ACHN (cell line): ENCODE data around the gene STOX2.
"Not testable (repeated sequence)": the region's sequence is repeated elsewhere in the genome, so short reads cannot be mapped to it uniquely, and the experiment has no call there.

Experiments
- DNase-seq: peaks from one replicate; pipeline ENCODE4 v3.0.0-alpha.2; 2015
- in situ Hi-C: cut with HindIII; loops from 2 replicates; pipeline ENCODE4 v1.10.0; 2017; ENCODE audit warnings: low sequenced_read_pairs, low pct_ligation_motif_present, low pct_unique_long_range_greater_than_20kb

STOX2 gene

DNA sequence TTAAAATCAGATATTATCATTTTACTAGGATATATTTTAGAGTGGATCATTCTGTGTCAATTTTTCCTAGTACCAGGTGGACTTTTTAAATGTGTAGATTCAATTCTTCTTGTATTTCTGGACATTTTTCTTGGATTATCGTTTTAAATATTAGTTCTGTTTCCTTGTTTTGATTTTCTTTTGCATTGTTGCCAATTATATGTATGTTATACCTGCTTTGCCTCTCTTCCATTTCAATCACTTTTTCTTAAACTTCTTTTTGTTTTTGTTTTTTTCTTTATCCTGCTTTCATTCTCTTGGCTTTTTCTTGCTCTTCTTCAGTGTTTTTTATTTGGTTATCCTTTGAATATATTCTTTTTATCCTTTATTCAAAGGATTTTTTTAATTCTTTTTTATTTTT lies 141.0 kb downstream of the STOX2 start:
- in situ Hi-C loops, result no loop called here
- no peak for DNase-seq

DNA sequence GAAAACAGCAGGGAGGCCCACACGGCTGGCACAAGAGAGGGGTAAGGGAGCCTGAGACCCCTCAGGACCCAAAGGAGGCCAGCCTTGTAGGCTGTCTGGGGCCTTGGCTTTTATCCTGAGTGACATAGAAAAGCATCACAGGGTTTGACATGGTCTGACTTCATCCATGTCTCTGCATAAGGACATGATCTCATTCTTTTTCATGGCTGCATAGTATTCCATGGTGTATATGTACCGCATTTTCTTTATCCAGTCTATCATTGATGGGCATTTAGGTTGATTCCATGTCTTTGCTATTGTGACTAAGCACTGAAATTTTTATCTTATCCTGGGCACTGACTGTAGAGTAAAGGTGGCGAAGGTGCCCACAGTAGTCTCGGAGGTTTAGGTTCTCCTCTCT lies 146.2 kb downstream of the STOX2 start:
- DNase-seq, in situ Hi-C loops: not testable (repeated sequence)

- no peak for DNase-seq
- in situ Hi-C loops, result no loop called here
Measured at GRCh38 chr4:184052616-184053015, 147.5 kb downstream of the STOX2 start.

DNA sequence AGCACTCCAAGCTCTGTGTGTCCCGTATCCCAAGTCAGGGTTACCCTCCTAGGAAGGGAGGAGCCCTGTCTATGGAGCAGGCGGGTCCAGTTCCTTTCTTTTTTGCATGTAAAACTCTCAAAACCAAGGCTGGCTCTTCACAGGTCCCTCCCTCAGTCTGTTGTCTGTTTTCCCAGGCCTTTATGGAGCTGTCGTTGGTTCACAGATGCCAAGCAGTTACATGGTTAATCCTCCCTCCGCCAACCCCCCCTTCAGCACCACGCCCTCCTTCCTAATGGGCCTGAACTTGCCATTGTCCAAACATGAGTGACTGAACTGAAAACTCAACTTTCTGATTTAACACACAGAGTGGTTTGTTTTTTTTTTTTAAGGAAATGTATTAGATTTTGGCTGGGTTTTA lies 148.3 kb downstream of the STOX2 start:
- DNase-seq, result no peak
- in situ Hi-C loops, result no loop called here

DNA sequence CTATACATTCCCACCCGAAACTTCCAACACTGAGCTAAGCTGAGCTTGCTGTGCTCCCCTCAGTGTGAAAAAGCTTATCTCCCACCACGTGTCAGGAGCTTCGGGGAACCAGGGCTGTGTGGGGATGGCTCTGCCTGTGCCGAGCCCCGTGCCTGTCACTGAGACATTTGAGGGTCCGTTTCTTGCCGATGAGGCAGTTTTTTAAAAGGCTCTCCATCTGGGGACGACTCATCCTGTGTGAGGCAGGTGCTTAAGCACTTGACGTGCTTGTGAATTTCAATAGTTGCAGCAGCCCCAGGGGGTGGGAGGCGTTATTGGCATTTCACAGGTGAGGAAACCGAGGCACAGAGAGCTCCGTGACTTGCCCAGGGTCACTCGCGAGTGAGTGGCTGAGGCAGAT lies 151.8 kb downstream of the STOX2 start:
- DNase-seq, result no peak
- in situ Hi-C loops, result no loop called here

DNA sequence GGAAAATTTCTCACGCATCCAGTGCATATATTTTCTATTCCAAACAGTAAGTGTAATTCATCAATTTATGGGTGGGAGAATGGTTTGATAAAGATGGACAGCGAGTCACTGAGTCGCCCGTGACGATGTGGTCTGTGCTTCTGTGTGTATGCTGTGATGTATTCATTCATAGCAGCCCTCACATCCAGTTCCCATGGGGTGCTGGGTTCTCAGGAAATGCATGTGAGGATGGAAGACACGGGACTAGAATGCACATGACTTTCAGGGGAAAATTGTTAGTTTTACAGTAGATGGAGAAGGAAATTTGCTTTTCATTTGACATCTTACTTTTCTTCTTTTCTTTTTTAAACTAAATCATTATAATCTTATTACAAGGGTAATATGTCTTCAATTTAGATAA lies 152.9 kb downstream of the STOX2 start:
- DNase-seq, result no peak
- in situ Hi-C loops, result no loop called here

- no peak for DNase-seq
- in situ Hi-C loops, result no loop called here
Measured at GRCh38 chr4:184059099-184059498, 154.0 kb downstream of the STOX2 start.

GRCh38 chr4:184061582-184061981 lies 156.5 kb downstream of the STOX2 start:
- in situ Hi-C loops, result no loop called here
- no peak for DNase-seq

- no peak for DNase-seq
- in situ Hi-C loops, result no loop called here
Measured at GRCh38 chr4:184062769-184063168, 157.7 kb downstream of the STOX2 start.

DNA sequence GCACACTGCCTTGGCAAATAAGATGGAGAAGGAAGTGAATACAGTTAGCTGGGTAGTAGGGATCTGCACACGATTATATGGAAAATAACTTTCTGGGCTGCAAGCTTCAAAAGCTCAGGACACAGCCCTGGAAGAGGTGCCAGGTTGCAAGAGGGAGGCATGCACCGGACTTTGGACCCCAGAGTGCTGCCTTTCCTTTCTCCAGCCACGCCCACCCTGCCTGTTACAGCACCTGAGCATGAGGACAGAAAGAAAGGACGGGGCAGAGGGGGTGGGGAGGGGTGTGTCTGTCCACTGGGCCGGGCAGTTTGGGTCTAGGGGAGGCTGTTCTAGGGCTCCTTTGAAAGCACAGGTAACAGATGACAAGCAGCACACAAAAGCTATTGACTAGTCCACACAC lies 159.8 kb downstream of the STOX2 start:
- DNase-seq, result no peak
- in situ Hi-C loops, result no loop called here

GRCh38 chr4:184066584-184067300 lies 161.6 kb downstream of the STOX2 start:
- in situ Hi-C loops, result no loop called here
- no peak for DNase-seq

DNA sequence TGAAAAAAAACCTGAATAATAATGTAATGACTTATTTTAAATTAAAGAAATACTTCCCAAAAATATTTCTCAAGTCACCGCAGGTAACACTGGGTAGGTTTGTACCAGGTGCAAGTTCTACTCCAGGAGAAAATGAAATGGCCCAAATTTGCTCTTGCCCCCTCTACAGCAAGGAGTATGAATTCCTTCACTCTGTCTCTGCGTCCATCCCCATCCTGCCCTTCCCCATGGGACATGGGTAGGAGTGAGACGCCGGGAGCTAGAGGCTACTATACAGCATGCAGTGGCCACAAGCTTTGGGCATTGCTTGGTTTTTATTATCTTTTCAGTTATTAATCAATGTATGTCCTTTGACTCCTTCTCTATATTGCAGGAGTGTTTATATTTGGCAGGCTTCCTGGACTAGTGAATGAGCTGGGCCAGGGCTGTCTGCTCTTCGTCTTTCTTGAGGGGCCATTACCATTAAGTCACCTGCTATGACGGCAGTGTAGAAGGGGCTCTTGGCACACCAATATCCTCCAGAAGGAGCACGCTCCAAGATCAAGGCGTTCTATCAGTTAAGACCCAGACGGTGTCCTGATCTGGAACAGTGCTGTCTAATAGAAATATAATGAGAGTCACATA lies 162.9 kb downstream of the STOX2 start:
- in situ Hi-C loops, result no loop called here
- DNase-seq, result no peak
